GM21576 (cell line): Measurements from ENCODE around the gene ENKD1.

Source experiments
- ATAC-seq: cut with Tn5 transposase; IDR thresholded peaks from one replicate; pipeline ENCODE4 v1.9.1; 2021; ENCODE audit warnings: mild to moderate bottlenecking, moderate library complexity; ENCODE audit not compliant: unreplicated experiment

Gene ENKD1

GRCh38 chr16:67664258-67664657 is 2.3 kb downstream of the ENKD1 start:
- ATAC-seq = no peak

GRCh38 chr16:67663877-67664222 is 2.7 kb downstream of the ENKD1 start:
- ATAC-seq = no peak

- no peak for ATAC-seq
These were observed 3.2 kb downstream of the ENKD1 start for GRCh38 chr16:67663151-67663876.

GRCh38 chr16:67662653-67663010 is 3.9 kb downstream of the ENKD1 start:
- ATAC-seq = no peak

- no peak for ATAC-seq
These were observed 4.5 kb downstream of the ENKD1 start for GRCh38 chr16:67661886-67662652.

GRCh38 chr16:67661101-67661761 is 5.3 kb downstream of the ENKD1 start:
- ATAC-seq = no peak

GRCh38 chr16:67660564-67661028 is 6.0 kb downstream of the ENKD1 start, which contains the start of gene PARD6A:
TSS of gene PARD6A (plus strand) at chr16:67660960. CDS start at chr16:67661039, 79 bp downstream.
- ATAC-seq = peak; percentile 73

GRCh38 chr16:67659675-67660563 is 6.6 kb downstream of the ENKD1 start, which contains the start of gene ACD:
TSS of gene ACD (minus strand) at chr16:67660260. CDS start at chr16:67660220, 40 bp downstream.
- ATAC-seq = peak; percentile 47

- ATAC-seq = no peak
These were observed 7.5 kb downstream of the ENKD1 start for GRCh38 chr16:67658849-67659674.

GRCh38 chr16:67657751-67658518 is 8.6 kb downstream of the ENKD1 start:
- no peak for ATAC-seq

- no peak for ATAC-seq
These were observed 9.4 kb downstream of the ENKD1 start for GRCh38 chr16:67657017-67657608.

- ATAC-seq = no peak
These were observed 10.1 kb downstream of the ENKD1 start for GRCh38 chr16:67656344-67657016.

- ATAC-seq = no peak
These were observed 11.2 kb downstream of the ENKD1 start for GRCh38 chr16:67655363-67655762.

GRCh38 chr16:67654403-67654911 is 12.1 kb downstream of the ENKD1 start:
- ATAC-seq = no peak

- ATAC-seq = no peak
These were observed 12.7 kb downstream of the ENKD1 start for GRCh38 chr16:67653789-67654402.

GRCh38 chr16:67653128-67653788 is 13.3 kb downstream of the ENKD1 start:
- ATAC-seq = no peak

GRCh38 chr16:67652578-67653127 is 13.9 kb downstream of the ENKD1 start:
- no peak for ATAC-seq
